Measurements from ENCODE around the gene ETV6.

The ETV6 gene

DNA sequence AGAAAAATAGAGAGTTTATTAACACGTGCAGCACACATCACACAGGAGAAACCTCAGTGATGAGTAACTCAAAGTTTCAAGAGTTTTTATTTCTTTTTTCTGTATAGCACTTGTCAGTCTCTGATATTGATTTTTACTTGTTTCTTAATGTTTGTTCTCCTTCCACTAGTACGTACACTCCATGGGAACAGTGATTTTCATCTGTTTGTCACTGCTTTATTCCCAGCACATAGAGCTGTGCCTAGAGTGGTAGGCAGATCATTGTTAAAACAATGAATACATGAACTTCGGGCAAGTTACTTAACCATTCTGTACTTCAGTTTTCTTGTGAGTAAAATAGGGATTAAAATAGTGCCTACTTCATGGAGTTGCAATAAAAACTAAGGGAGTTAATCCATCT, 46.6 kb downstream of the ETV6 start:
- no peak for DNase-seq (ENCODE audit: low read depth)

DNA sequence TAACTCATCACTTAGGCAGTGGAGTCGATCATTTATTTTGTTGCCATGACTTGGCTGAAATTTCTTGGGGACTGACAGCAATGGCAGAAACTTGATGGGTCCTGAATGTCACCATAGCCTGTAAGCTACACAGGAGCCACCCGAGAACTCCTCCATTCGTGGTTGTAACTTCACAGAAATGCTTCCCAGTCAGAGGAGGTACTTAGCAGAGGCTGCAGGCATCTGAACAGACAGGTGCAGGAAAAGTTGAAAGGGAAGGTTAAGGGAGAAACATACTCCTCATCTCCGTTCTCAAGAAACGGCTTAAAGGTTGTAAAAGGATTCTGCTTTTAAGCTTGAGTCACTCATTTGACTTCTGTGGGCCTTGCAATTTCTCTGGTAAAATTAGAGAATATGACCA, 47.7 kb downstream of the ETV6 start:
- DNase-seq (ENCODE audit: low read depth) = no peak

DNA sequence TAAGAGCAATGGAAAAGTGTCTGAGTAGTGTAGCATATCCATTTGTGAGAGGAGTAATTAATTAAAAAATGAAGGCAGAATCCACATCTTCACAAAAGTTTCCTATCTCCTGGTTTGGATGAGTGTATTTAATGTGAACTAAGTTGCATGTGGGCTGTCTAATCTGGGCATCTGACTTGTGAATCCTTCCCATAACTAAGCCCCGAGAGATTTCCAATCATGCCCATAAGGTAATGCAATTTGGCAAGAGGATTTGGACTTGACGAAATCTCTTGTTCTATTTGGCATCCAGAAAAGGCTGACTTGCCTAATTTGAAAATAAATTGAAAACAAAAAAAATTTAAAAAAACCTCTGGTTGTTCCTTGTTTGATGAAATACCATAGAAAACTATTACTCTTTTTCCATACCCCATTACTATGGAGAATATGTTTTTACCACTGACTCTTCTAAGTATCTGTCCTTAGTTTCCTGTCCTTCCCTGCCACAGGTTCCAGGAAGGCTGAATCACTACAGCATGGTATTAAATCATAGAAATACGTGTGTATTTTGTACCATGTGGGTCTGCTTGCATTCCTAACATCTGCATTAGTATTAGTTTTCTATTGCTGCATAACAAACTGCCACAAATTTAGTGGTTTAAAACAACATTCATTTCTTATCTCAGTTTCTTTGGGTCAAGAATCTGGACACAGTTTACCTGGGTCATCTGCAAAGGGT, 48.4 kb downstream of the ETV6 start:
- DNase-seq (ENCODE audit: low read depth) = no peak

DNA sequence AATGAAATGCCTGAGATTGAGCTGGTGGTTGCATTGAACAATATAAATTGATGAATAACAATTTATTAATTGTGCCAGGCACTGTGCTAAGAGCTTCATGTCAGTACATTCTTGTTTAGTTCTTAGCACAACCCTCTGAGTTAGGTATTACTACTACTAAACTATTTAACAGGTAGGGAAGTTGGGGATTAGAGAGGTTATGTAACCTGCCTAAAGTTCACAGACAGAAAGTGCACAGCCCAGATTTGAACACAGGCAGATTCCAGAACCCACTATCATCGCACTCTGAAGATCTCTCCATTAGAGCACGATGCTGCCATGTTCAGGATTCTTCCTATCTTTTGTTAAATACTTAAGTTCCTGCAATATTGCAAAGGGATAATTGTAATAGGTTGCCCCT, 49.3 kb downstream of the ETV6 start:
- no peak for DNase-seq (ENCODE audit: low read depth)

DNA sequence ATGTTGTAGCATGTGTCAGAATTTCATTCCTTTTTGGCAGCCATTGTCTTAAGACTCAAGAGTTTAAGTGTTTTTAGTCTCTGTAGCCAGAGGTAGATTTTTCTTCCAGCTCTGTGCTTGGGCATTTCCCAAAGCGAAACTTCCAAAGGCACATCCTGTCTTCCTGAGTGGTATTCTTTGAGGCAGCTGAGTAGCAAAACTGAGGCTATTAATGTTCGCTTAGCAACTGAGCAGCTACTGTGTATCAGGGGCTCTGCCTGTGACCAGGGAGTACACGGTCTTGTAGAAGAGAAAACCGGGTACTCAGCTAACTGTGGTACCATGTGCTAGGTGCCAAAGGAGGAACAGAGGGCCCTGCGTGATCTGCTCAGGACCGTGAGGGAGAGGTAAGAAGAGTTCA, 52.0 kb downstream of the ETV6 start:
- no peak for DNase-seq (ENCODE audit: low read depth)

DNA sequence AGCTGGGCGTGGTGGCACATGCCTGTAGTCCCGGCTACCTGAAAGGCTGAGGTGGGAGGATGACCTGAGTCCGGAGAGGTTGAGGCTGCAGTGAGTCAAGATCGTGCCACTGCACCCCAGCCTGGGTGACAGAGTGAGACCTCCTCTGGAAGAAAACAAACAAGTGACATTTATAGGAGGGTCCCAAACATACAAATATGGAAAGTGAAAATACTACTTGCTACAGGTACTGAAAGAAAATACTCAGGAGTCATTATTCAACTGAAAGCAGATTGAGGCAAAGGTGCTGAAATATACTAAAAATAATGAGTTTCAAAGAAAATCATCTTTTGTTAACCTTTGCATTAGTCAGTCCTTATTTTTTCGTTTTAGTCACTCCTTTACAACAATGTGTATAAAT, 53.5 kb downstream of the ETV6 start:
- no peak for DNase-seq (ENCODE audit: low read depth)

DNA sequence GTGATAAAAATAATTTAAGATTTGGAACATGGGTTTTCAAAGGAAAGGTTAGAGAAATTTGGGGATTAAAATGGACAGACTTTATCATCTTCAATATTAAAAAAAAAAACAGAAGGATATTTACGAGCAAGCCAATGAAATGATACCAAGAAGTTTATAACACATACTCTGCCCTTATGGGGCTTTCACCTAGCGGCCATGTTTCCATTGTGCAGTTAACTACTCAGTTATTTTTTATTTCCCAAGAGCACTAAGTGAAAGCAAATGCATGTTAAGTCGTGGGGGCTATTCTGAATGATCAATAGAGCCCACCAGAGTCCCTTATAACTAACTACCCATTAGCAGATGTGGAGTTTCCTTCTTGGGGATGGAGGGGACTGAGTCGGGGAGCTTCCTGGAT, 53.9 kb downstream of the ETV6 start:
- no peak for DNase-seq (ENCODE audit: low read depth)

DNA sequence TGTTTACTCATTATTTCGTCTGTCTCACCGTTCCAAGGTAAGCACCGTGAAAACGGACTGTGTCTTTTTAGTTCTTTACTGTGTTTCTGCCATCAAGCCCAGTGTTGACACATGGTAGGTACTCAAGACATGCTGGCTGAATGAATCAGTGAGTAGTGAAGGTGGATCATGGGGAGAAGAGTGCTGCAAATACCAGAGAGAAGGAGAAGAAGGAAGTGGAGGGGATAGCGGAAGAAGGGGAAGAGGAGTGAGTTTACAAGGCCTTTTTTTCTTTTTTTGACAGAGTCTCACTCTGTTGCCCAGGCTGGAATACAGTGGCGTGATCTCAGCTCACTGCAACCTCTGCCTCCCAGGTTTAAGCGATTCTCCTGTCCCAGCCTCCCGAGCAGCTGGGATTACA, 54.6 kb downstream of the ETV6 start:
- no peak for DNase-seq (ENCODE audit: low read depth)

DNA sequence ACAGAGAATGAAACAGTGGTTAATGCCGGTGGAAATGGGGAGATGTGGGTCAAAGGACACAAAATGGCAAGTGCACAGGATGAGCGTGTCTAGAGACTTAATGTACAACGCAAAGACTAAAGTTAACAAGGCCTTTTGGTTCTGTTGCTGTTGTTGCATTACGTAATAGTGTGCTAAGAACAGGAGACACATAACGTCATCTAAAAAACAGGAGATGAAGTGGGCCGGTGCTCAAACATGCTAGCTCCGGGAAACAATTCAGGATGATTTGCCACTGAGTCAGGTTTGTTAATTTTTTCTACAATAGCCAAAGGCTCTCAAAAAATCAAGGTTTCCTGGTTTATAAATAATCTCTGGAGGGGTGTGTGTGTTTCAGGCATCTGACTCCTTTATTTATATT, 55.5 kb downstream of the ETV6 start:
- DNase-seq (ENCODE audit: low read depth) = no peak

DNA sequence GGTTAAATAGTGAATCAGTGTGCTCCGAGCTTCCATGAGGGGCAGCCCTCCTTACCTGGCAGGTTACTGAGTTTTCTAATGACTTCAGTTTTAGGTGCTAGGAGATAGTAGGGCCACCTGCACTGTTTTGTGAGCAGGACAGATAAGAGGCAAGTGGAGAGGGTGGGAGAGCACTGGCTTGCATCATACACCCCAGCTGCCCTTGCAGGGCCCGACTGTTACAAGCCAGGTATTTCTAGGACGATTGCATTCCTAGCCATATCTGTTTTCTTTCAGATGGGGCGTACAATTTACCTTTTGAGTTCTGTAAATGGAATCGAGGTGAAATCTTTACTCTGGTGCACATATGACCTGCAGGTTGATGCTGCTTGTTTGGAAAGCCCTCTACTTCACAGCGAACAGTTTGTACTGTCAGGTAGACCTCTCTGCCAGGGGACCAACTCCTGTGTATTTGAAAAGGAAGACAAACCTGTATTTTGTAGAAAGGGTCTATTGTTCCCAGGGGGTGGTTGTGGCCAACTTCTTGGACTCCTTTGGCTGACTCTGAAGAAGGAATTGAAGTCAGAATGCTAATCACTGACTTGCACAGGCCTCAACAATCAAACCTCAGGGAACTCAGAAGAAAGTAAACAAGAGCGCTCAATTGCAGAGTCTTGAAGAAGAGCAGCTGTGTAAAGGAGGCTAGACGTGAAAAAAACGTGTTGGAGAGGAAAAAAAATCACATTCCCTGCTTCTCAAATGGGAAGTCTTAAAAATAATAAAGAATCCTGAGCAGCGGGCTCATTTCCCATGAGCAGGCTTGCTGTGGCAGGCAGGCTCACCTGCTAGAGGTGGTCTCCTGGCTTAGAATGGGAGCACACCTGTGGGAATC, 57.3 kb downstream of the ETV6 start:
- DNase-seq (ENCODE audit: low read depth) = no peak

DNA sequence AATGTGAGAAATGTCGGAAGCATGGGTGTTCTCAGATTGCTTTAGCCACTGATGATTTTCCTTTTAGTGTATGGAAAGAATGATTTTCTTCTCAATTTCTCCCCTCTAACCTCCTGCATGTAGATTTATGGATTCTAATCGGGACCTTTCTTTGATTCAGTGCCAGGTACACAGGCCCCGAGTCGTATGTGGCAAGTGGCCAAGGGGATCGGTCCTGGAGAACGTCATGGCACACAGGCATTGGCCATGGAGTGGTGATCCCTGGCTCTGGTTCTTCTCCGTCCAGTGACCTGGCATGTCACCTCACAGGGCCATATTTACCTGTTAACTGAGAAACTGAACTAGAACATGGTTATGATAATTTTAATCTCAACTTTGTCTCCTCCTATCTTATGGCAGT, 58.1 kb downstream of the ETV6 start:
- DNase-seq (ENCODE audit: low read depth) = no peak

DNA sequence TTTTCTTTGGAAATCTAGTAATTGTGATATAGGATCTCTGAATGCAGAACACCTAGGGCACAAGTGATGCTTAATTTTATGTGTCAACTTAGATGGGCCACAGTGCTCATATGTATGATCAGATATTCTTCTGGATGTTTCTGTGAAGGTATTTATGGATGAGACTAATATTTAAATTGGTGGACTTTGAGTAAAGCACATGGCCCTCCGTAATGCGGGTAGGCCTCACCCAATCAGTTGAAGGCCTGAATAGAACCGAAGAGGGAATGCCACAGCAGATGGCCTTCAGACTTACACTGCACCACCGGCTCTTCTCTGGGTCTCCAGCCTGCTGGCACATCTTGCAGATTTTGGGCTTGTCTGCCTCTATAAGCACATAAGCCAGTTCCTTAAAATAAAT, 60.0 kb downstream of the ETV6 start:
- DNase-seq (ENCODE audit: low read depth) = no peak

DNA sequence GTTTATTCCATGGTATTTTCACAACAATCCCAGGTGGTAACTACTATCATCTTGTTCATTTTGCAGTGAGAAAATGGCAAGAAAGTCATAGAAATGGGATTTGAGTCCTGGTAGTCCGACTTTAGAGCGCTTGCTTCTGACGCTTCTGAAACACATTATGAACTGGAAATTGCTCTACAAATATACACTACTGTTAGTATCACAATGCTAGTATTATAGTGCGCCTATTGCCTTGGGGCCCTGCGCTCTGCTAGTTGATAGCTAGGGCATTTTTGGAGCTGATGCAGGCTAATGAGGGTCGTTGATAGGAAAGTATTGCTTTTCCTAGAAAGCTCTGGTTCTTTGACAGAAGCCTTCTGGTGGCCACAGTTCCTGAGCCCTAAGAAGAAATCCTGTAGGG, 61.0 kb downstream of the ETV6 start:
- no peak for DNase-seq (ENCODE audit: low read depth)

DNA sequence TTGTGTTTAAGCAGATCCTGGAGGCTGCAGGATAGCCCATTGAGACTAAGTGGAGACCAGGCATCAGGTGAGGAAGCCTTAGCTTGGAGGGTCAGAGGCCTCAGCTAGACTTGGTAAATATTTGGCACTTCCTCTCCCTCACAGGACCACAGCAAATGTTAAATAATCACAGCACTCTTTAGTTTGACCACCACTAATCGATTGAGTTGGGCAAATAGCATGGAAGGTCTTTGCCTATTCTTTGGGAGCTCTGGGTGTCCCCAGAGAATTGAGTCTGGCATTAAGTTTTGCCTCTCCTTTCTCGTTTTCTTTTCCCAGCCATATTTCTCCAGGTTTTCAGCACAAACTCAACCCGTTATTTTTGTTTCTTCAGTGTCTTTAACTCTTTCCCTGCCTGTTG, 61.4 kb downstream of the ETV6 start:
- DNase-seq (ENCODE audit: low read depth) = no peak

DNA sequence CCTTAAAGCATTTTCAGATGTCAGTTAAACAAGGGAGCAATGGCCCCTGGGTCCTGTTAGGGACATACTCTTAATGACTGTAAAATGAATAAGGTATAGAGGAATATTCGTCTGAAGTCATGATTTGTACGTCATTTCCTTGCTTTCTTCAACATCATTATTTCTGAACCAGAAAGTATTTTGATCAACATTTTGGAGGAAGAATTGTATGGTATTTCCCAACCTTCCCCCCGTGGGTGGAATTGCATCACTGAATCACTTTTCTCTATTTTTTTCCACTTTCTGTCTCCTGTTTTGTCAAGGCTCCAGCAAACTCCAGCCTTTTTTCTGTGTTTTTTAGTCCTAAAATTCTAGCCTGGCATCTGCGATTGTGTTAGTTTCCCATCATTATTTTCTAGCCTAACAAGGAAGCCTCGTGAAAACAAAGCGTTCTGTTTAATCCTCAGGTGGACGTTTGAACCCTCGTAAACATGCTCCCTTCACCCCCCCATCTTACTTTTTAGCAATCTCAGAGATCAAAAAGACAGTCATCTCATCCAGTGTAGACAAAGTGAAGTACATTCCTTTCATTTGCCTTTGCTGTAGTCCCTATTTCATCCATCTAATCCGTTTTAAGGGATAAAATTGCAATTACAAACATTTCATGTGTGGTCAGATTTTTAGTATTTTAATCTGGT, 62.3 kb downstream of the ETV6 start:
- no peak for DNase-seq (ENCODE audit: low read depth)

DNA sequence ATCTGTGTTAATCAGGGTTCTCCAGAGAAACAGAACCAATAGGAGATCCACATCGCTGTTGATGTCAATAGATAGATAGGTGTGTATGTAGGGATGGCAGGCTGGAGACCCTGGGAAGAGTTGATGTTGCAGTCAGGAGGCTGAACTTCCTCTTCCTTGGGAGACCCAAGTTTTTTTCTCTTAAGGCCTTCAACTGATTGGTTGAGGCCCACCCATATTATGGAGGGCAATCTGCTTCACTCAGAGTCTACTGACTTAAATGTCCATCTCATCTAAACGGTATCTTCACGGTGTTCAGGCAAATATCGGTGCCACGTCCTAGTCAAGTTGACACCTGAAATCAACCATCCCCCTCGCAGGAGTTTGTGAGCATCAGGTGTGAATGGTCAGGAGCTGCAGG, 63.0 kb downstream of the ETV6 start:
- no peak for DNase-seq (ENCODE audit: low read depth)

DNA sequence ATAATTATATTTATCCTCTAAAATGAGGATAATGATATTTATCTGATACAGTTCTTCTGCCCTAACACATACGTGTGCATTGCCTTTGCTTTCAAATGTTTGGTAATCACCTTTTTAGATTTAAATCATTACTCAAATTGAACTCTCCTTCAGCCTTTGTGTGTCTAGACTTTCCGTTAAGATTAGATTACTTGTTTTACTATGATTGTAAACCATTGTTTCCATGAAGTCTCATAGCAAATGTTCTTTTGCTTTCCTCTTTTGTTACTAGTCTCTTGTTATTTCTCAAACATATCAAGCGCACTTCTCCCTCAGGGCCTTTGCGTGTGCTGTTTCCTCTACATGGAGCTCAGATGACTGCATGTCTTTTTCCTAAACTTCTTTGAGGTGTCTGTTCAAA, 63.7 kb downstream of the ETV6 start:
- no peak for DNase-seq (ENCODE audit: low read depth)

DNA sequence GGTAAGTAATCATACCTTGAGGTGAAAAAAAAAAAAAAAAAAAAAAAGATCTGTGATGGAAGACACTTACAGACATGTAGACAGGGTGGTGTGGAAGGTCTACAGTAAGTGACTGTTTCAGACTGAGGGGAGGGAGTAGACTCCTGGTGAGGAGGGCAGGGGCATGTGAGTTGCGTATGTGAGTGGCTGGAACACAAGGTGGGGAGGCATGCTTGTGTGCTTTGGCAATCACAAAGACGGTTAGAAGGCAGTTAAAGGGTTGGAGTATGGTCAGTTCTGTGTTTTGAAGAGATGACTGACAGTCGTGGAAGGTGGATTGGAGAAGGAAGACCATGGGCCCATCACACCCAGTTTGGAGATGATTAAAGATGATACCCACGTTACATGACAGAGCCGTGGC, 65.2 kb downstream of the ETV6 start:
- DNase-seq (ENCODE audit: low read depth) = no peak

DNA sequence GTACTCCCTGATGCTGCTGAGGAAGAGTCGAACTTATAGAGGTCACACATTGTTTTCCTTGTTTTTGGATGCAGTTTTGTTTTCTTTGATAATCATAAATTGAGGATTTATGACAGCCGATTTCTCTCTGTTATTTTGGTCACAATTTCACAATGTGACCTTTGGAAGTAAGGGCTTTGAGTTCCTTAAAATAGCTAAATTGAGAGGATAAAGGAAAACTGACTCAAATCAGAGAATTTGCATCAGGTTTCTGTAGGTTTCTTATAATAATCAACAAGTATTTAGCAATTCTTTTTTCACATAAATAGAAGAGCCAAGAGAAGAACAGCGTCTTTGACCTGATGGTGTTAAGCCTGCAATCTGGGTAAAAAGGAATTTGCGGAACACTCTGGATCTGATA, 66.1 kb downstream of the ETV6 start:
- no peak for DNase-seq (ENCODE audit: low read depth)

DNA sequence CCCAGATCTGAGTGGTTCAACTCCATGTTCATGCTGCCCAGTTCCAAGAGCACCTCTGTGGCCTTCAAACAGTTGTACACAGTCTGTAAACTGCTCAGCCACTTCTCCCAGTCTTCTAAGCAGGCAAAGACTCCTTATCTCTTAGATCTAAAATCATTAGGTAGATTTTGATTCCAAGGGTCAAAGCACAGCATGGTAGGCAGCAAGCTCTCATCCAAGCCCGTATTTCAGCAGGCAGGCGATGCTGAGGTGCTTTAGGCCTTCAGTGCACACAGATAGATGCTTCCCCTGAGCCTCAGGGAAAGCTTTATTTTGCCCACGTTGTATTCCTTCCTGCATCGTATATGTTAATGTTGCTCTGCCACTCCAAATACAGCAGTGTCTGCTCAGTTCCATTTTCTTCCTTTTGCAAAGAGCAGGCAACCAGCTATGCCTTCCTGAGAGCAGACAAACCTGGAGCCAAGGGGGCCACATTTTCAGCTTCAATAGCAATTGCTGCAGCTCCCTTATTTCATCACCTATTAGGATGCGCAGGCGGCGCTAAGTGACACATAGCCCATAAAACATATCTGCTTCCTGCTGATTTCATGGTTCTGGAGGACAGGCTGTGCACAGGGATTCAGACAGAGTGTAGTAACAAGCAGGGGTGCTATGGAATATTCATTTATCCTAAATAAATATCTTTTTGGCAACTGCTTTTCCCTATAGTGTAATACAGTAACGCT, 67.5 kb downstream of the ETV6 start:
- DNase-seq (ENCODE audit: low read depth) = no peak

DNA sequence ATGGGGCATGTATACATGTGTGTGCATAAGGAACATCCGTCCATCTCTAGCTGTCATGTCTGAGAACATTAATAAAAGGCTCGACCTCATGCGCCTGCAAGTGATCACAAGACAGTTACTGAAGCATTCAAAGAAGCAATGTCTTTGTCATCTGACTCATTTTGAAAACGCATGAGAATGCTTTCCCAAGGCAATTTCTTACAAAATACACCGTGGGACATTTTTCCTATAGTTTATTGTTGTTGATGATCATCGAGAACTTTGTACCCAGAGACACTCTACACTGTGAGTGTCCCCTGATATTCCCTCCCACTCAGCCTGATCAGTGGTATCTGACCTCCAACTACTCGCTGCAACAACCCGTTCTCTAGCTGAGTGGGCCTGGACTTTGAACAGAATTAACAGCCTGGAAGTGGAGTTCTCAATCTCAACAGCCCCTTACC, 68.1 kb downstream of the ETV6 start:
- DNase-seq (ENCODE audit: low read depth) = no peak

DNA sequence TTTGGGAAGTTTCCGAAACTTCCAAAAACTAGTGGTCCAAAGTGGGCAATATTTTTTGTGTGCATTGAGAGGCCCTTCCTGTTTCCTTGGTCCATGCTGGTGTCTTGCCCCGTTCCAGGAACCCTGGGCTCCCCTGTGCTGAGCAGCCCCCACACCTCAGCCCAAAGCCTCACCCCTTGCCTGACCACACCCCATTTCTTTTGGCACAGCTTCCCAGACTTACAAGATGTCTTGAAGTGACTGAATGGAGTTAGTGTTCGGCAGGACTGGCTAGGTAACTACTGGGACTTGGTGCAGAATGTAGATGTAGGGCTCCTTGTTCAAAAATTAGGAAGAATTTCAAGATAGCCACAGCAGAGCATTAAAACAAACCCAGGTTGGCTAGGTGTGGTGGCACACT, 68.6 kb downstream of the ETV6 start:
- DNase-seq (ENCODE audit: low read depth) = no peak

Data from stimulated activated CD8-positive, alpha-beta memory T cell treated with anti-CD3 and anti-CD28 coated beads, Interleukin-4, amount 100 ng/mL, for 24 hours (primary cell).